Ovary (tissue), 3 donors: ENCODE data around the gene C5orf15.

ENCODE experiments used
- EP300 ChIP-seq: sonication (generic); formaldehyde crosslinking; IDR thresholded peaks from one replicate; pipeline ENCODE4 v1.6.1; 2017; ENCODE audit warnings: antibody characterized with exemption
- POLR2A ChIP-seq: fragments of 450-650 bp; IDR thresholded peaks from one replicate; pipeline ENCODE4 v1.6.1; 2017; ENCODE audit warnings: antibody characterized with exemption, mild to moderate bottlenecking, moderate library complexity
- TF ChIP-seq, protein P1 (sequence below), 3 donors: fragments of 450-650 bp in 2 of 3; fragments of 200-600 bp in 1 of 3; IDR thresholded peaks; one replicate each; pipeline versions ENCODE4 v1.5.1 to v1.8.0; 2016 to 2022; ENCODE audit warnings: antibody characterized with exemption in 3 of 3, mild to moderate bottlenecking in 1 of 3
- donor health status: DM: no; HTN: no; CAD: no.

DNA sequence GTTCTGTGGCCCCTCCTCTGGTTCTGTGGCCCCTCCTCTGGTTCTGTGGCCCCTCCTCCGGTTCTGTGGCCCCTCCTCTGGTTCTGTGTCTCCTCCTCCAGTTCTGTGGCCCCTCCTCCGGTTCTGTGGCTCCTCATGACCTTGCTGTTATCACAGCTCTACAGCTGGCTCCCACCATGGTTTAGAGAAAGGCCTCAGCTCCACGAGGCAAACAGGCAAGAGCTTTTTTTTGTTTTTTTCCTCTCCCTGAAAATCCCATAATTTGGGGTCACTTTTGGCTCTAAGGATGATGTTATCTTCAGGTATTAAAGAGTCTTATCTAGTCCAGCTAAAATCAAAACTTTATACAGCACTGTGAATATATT, 31.8 kb downstream of the C5orf15 start:
- TF ChIP-seq, protein P1, sequence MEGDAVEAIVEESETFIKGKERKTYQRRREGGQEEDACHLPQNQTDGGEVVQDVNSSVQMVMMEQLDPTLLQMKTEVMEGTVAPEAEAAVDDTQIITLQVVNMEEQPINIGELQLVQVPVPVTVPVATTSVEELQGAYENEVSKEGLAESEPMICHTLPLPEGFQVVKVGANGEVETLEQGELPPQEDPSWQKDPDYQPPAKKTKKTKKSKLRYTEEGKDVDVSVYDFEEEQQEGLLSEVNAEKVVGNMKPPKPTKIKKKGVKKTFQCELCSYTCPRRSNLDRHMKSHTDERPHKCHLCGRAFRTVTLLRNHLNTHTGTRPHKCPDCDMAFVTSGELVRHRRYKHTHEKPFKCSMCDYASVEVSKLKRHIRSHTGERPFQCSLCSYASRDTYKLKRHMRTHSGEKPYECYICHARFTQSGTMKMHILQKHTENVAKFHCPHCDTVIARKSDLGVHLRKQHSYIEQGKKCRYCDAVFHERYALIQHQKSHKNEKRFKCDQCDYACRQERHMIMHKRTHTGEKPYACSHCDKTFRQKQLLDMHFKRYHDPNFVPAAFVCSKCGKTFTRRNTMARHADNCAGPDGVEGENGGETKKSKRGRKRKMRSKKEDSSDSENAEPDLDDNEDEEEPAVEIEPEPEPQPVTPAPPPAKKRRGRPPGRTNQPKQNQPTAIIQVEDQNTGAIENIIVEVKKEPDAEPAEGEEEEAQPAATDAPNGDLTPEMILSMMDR (IDR thresholded peaks at IDR 0.05), result no peak
- TF ChIP-seq POLR2A (no peak), EP300 (no peak)
